ENCODE results near the gene NHS. TPM values are rescaled to one million over a fixed set of nuclear protein-coding genes. Genes with fewer than 3 reads are reported as not detected.

The NHS gene
- total RNA-seq, 1 donor = 10.5 TPM

DNA sequence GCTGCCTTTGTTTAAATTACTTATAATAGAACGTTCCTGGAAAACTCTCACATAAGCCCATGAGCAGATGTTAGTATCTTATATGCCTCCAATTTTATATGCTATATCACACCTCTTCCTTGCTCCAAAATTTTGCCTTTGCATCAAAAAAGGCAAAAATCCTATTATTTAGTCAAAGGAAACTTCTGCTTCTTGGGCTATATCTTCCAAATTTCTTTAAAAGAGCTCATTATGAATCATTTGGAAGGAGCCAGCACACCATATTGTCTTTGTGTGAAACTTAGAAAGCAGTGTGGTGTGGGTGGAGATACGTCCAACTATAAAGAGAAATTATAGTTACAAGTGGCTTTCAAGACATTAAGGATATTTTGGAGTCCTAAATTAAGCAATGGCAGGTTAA lies 35.7 kb downstream of the NHS start:
- Histone ChIP-seq H3K79me2 (ENCODE audit: insufficient read depth, low read length) (peaks cover 24% of the 10 kb centered on the region), H3K9me3 (ENCODE audit: low read depth, low read length) (no peaks in the 10 kb centered on the region), H2AFZ (ENCODE audit: low read length) (no peak overlapping the region), H4K20me1 (ENCODE audit: insufficient read depth, low read length) (peaks cover 2% of the 10 kb centered on the region), H3K4me2 (ENCODE audit: insufficient read depth, low read length) (no peak overlapping the region), H3K27ac (ENCODE audit: low read depth, low read length) (no peak overlapping the region), H3K27me3 (ENCODE audit: insufficient read depth, low read length) (no peaks in the 10 kb centered on the region), H3K36me3 (ENCODE audit: insufficient read depth, low read length) (no peaks in the 10 kb centered on the region), H3K4me3 (ENCODE audit: insufficient read depth, low read length) (no peak overlapping the region), H3K4me1 (ENCODE audit: insufficient read depth, low read length) (peaks cover 39% of the 10 kb centered on the region)
- TF ChIP-seq, protein P1, sequence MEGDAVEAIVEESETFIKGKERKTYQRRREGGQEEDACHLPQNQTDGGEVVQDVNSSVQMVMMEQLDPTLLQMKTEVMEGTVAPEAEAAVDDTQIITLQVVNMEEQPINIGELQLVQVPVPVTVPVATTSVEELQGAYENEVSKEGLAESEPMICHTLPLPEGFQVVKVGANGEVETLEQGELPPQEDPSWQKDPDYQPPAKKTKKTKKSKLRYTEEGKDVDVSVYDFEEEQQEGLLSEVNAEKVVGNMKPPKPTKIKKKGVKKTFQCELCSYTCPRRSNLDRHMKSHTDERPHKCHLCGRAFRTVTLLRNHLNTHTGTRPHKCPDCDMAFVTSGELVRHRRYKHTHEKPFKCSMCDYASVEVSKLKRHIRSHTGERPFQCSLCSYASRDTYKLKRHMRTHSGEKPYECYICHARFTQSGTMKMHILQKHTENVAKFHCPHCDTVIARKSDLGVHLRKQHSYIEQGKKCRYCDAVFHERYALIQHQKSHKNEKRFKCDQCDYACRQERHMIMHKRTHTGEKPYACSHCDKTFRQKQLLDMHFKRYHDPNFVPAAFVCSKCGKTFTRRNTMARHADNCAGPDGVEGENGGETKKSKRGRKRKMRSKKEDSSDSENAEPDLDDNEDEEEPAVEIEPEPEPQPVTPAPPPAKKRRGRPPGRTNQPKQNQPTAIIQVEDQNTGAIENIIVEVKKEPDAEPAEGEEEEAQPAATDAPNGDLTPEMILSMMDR (IDR thresholded peaks at IDR 0.05; ENCODE audit: extremely low read depth, low read depth, low read length) = no peak
- no peak for DNase-seq (ENCODE audit: insufficient read length, low spot score, missing footprints)

DNA sequence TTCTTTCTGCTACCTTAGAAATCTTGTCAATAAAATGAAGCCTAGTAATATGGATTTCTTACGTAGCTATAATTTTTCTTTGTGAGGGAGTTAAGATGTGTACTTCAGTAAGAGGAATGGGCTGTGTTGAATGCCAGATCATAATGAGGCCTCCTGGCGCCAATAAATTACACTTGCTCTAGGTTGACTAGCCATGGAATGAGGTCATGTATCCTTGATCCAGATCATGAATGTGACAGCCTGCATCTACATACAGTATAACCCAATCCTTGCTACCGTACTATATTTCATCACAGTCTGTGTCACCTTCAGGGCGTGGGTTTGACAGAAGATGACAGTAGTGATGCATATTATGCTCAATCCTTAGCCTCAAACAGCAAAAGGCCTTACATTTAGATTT lies 36.2 kb downstream of the NHS start:
- no peaks in the 10 kb centered on the region for H3K9me3 ChIP-seq (ENCODE audit: low read depth, low read length)
- no peak overlapping the region for H2AFZ ChIP-seq (ENCODE audit: low read length)
- no peak overlapping the region for H3K4me2 ChIP-seq (ENCODE audit: insufficient read depth, low read length)
- H3K36me3 ChIP-seq (ENCODE audit: insufficient read depth, low read length) = no peaks in the 10 kb centered on the region
- peaks cover 43% of the 10 kb centered on the region for H3K4me1 ChIP-seq (ENCODE audit: insufficient read depth, low read length)
- H3K4me3 ChIP-seq (ENCODE audit: insufficient read depth, low read length) = no peak overlapping the region
- H3K27me3 ChIP-seq (ENCODE audit: insufficient read depth, low read length) = no peaks in the 10 kb centered on the region
- no peak overlapping the region for H3K27ac ChIP-seq (ENCODE audit: low read depth, low read length)
- TF ChIP-seq, protein P1 (IDR thresholded peaks at IDR 0.05; ENCODE audit: extremely low read depth, low read depth, low read length) = no peak
- H3K79me2 ChIP-seq (ENCODE audit: insufficient read depth, low read length) = peaks cover 25% of the 10 kb centered on the region
- DNase-seq (ENCODE audit: insufficient read length, low spot score, missing footprints) = no peak
- no peaks in the 10 kb centered on the region for H4K20me1 ChIP-seq (ENCODE audit: insufficient read depth, low read length)

DNA sequence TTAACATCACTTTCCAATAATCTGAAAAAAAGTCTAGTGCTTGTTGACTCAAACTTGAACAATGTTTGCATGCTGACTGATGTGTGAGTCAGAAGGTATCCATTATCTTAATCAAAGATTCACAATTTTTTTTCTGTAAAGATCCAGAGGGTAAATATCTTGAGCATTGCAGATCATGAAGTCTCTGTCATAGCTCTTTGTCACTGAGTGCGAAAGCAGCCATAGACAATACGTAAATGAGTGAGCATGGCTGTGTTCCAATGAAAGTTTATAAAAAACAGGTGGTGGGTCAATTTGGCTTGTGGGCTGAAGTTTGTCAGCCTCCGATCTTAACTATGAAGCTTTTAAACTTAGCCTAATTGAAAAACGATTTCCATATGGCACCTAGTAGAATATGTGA lies 37.7 kb downstream of the NHS start:
- Histone ChIP-seq H3K4me3 (ENCODE audit: insufficient read depth, low read length) (no peak overlapping the region), H3K27me3 (ENCODE audit: insufficient read depth, low read length) (no peaks in the 10 kb centered on the region), H3K27ac (ENCODE audit: low read depth, low read length) (peak overlapping the region; percentile 86), H3K9me3 (ENCODE audit: low read depth, low read length) (no peaks in the 10 kb centered on the region), H3K36me3 (ENCODE audit: insufficient read depth, low read length) (no peaks in the 10 kb centered on the region), H4K20me1 (ENCODE audit: insufficient read depth, low read length) (peaks cover 3% of the 10 kb centered on the region), H3K4me2 (ENCODE audit: insufficient read depth, low read length) (peak overlapping the region; percentile 38), H3K79me2 (ENCODE audit: insufficient read depth, low read length) (peaks cover 24% of the 10 kb centered on the region), H2AFZ (ENCODE audit: low read length) (no peak overlapping the region), H3K4me1 (ENCODE audit: insufficient read depth, low read length) (peaks cover 48% of the 10 kb centered on the region)
- no peak for DNase-seq (ENCODE audit: insufficient read length, low spot score, missing footprints)
- TF ChIP-seq, protein P1 (IDR thresholded peaks at IDR 0.05; ENCODE audit: extremely low read depth, low read depth, low read length) = no peak

DNA sequence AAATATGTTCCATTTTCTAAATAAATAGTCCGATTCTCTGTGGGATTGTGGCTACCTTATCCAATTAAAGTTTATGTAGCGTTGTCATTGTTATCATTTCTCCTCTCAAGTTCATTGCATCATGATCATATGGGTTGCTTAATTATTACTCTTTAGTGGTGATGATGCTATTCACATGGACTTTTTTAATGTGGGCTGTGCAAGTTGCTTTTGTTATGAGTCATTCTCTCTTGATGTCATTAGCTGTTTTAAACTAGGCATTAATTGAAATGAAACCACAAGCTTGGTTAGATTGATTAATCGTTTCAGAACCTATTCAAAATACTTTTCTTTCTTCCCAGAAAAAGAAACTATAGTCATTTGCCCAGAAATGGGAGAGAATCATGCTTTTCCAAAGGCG lies 38.2 kb downstream of the NHS start:
- H3K79me2 ChIP-seq (ENCODE audit: insufficient read depth, low read length) = peaks cover 21% of the 10 kb centered on the region
- H3K9me3 ChIP-seq (ENCODE audit: low read depth, low read length) = no peaks in the 10 kb centered on the region
- H2AFZ ChIP-seq (ENCODE audit: low read length) = no peak overlapping the region
- no peaks in the 10 kb centered on the region for H3K27me3 ChIP-seq (ENCODE audit: insufficient read depth, low read length)
- H3K4me1 ChIP-seq (ENCODE audit: insufficient read depth, low read length) = peaks cover 48% of the 10 kb centered on the region
- H4K20me1 ChIP-seq (ENCODE audit: insufficient read depth, low read length) = peaks cover 3% of the 10 kb centered on the region
- no peaks in the 10 kb centered on the region for H3K36me3 ChIP-seq (ENCODE audit: insufficient read depth, low read length)
- peak overlapping the region; percentile 15 for H3K4me3 ChIP-seq (ENCODE audit: insufficient read depth, low read length)
- TF ChIP-seq, protein P1 (IDR thresholded peaks at IDR 0.05; ENCODE audit: extremely low read depth, low read depth, low read length) = no peak
- peak overlapping the region; percentile 21 for H3K4me2 ChIP-seq (ENCODE audit: insufficient read depth, low read length)
- peak overlapping the region; percentile 86 for H3K27ac ChIP-seq (ENCODE audit: low read depth, low read length)
- no peak for DNase-seq (ENCODE audit: insufficient read length, low spot score, missing footprints)

Data from osteoblast (primary cell).